Raji (cell line): ENCODE measurements around the gene NUTM1.

Experiments
- POLR2A ChIP-seq: IDR thresholded peaks from 2 replicates; pipeline ENCODE4 v1.6.1; 2011; ENCODE audit warnings: low read depth, low read length, control low read depth; ENCODE audit not compliant: insufficient read depth

Gene NUTM1

DNA sequence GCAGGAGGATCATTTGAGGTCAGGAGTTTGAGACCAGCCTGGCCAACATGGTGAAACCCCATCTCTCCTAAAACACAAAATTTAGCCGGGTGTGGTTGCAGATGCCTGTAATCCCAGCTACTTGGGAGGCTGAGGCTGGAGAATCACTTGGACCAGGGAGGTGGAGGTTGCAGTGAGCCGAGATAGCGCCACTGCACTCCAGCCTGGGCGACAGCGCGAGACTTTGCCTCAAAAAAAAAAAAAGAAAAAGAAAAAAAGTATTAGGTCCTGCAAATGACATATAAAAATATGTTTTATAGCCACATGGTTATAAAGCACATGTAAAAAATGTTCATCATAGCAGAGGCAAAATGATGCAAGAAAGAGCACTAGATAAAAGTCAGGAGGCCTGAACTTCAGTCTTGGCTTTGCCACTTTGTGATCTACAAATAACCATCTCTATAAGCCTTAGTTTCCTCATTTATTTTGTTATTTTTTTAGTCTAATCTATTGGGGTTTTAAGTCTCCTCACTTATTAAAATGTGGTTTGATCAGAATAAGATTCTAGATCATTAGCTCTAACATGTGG lies 10.5 kb upstream of the NUTM1 start:
- no peak for TF ChIP-seq POLR2A

GRCh38 chr15:34334672-34335071 lies 8.4 kb upstream of the NUTM1 start:
- TF ChIP-seq POLR2A: no peak

DNA sequence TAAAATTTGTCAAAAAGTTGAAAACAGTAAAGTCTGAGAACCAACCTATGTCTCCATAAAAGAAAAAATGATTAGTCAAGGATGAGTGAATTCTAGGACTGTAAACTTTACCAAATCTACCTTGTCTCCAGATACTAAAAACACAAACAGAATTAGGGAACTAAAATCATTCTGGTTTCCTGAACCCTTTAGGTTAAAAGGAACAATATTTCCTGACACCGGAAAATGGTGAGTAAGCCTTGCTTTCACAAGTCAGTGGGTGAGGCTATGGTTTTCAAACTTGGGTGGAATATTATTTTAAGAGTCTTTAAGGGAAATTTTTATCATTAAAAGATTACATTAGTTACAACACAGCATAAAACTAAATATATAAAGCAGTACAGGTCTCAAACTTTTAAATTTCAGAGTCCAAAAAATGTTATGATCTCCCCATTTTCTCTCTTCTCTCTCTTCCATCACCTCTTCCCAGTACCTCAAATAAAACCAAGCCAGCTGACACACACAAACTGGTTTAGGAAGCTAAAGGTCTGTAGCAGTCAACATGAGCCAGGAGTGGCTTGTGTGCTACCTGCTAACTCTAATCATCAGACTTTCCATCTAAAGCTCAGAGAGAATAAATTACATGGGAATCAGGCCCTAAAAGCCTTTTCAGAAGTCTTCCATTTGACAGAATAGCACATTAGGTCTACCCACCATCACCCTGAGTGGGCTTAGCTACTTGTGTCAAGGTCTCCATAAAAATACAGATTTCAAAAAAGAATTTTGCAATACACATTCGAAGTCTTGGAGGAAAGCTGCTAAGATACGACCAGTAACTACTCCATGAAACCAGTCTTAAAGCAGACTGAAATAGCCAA lies 7.7 kb upstream of the NUTM1 start:
- TF ChIP-seq POLR2A: no peak

- no peak for TF ChIP-seq POLR2A
Measured at GRCh38 chr15:34336231-34336990, 6.7 kb upstream of the NUTM1 start.

DNA sequence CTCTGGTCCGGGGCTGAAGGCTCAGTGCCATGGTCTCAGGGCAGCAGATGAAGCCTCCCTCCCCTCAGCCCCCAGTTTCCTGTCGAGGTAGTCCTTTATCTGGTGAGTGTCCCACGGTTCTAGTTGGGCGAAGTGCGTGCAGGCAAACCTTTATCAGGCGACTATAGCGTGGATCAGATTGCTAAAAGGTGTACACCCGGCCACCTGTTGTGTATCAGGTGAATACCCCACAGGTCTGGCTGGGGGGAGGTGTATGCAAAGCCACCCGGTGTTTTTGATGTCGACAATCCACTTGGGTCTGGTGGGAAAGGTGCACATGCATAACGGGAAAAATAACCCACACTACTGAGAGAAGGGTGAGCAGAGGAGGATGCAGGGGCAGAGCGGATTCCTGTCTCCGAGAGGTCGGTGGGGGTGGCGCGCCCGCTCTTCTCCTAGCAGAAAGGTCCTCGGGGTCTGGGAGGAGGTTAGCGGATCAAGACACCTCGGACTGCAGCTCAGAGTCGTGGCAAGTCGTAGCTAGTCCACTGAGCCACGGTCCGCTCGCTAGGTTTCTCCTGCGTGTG lies 6.0 kb upstream of the NUTM1 start:
- no peak; the same call in 1 of the 2 replicates for TF ChIP-seq POLR2A

GRCh38 chr15:34337557-34338306 lies 5.4 kb upstream of the NUTM1 start, which contains the start of gene SLC12A6:
Gene SLC12A6, minus strand, starts transcription at chr15:34337781. Its CDS starts 1,101 bp downstream, at chr15:34336680.
- TF ChIP-seq POLR2A: peak; percentile 69

DNA sequence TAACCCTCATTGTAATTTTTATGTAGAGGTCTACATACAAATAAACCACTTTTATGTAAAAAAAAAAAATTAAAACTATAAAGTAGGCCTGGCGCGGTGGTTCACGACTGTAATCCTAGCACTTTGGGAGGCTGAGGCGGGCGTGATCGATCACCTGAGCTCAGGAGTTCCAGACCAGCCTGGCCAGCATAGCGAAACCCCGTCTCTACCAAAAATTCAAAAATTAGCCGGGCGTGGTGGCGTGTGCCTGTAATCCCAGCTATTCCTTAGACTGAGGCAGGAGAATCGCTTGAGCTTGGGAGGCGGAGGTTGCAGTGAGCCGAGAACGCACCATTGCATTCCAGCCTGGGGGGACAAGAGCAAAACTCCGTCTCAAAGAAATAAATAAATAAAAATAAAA lies 4.8 kb upstream of the NUTM1 start:
- TF ChIP-seq POLR2A: no peak

- TF ChIP-seq POLR2A: no peak
Measured at GRCh38 chr15:34339946-34340345, 3.2 kb upstream of the NUTM1 start.

DNA sequence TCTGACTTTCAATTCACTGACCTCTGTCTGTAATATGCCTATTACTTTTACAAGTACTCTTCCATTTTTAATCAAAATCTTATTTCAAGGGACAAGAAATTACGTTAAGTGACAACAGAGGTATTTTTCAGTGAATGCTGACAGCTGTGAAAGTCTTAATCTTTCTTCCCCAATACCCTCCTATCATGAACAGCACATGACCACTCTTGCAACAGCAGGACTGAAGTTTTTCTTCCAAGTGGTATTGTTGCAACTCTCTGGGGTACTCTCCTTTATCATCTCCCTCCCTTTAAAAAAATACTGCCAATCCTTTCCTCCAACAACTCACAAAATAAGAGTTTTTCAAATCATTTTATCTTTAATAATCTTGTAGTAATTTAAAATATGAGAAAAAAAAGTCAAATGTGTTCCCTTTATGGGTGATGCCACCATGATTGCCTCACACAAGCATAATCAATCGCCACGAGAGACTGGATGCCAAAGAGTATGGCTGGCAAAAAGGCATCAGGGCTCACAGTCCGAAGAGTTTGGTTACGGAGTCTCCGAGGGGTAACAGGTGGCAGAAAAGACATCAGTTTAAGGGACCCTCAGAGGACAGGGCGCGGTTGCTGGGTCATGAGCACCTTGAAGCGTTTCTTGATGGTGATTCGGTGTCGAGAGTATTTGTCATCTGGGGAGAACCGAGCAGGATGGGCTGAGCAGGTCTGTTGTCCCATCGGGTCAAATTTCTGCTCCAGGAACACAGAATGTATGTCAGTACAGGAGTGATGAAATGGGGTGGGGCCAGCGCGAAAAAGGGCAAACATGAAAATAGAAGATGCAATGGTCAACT lies 1.5 kb upstream of the NUTM1 start:
- TF ChIP-seq POLR2A: no peak

DNA sequence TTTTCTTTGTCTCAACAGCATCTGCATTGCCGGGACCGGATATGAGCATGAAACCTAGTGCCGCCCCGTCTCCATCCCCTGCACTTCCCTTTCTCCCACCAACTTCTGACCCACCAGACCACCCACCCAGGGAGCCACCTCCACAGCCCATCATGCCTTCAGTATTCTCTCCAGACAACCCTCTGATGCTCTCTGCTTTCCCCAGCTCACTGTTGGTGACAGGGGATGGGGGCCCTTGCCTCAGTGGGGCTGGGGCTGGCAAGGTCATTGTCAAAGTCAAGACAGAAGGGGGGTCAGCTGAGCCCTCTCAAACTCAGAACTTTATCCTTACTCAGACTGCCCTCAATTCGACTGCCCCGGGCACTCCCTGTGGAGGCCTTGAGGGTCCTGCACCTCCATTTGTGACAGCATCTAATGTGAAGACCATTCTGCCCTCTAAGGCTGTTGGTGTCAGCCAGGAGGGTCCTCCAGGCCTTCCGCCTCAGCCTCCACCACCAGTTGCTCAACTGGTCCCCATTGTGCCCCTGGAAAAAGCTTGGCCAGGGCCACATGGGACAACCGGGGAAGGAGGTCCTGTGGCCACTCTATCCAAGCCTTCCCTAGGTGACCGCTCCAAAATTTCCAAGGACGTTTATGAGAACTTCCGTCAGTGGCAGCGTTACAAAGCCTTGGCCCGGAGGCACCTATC lies 5.0 kb downstream of the NUTM1 start:
- TF ChIP-seq POLR2A: no peak

DNA sequence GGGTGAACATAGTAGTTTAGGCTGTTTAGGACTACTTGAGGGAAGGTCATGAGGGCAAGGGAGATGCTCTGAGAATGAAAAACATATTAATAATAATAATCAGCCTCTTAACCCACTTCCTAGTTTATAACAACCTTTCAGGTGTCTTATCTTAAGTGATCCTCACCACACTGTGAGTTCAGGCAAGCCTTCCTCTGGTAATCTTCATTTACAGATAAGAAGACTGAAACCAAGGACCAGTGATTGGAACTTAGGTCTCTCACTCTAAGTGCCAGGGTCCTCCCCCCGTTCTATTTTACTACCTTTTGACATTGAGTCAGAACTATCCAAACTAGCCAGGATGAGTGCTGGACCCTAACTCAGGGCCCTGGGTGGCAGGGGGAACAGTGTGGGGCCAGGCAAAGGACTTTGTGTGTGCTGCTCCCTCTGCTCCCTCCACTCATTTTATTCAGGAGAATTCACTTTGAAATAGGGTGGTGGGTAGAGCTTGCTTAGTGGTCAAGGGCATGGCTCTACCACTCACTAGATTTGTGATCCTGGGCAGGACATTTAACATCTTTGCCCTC lies 5.7 kb downstream of the NUTM1 start:
- TF ChIP-seq POLR2A: no peak

GRCh38 chr15:34349769-34350168 lies 6.7 kb downstream of the NUTM1 start:
- TF ChIP-seq POLR2A: no peak

DNA sequence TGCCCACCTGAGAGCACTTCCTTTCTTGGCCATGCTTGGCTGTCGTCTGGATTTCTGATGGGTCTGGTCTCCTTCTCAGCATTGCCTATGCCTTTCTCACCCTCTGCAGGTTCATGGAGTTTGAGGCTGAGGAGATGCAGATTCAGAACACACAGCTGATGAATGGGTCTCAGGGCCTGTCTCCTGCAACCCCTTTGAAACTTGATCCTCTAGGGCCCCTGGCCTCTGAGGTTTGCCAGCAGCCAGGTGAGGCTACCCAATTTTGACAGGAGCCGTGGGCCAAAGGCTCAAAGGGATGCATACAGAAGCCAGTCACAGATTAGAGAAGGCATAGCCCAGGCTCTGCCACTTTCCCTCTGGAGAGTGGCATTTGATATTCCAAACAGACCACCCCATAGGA lies 10.5 kb downstream of the NUTM1 start:
- TF ChIP-seq POLR2A: no peak

- TF ChIP-seq POLR2A: no peak
Measured at GRCh38 chr15:34354286-34354685, 11.2 kb downstream of the NUTM1 start.

- no peak for TF ChIP-seq POLR2A
Measured at GRCh38 chr15:34355241-34355640, 12.1 kb downstream of the NUTM1 start.
